ENCODE results near the gene ACY1. TPM values are rescaled to one million over a fixed set of nuclear protein-coding genes. Genes with fewer than 3 reads are reported as not detected.

Gene ACY1
- polyA plus RNA-seq, 1 donor (not counting 4 experiments of a cell fraction or from before 2014, with no cell fraction given) = 71.8 TPM

- FAIRE-seq = no peak
- H3K4me3 ChIP-seq (ENCODE audit: control insufficient read depth in 2 of 3, extremely low read depth in 1 of 3, insufficient read depth in 2 of 3, low read depth in 1 of 3, low read length in 3 of 3) = no peak overlapping the region
- H3K27me3 ChIP-seq (ENCODE audit: control insufficient read depth, extremely low read depth, insufficient read depth, low read length) = no peaks in the 10 kb centered on the region
- H4K20me1 ChIP-seq (ENCODE audit: control insufficient read depth, extremely low read depth, insufficient read depth, low read length) = no peaks in the 10 kb centered on the region
- DNase-seq (ENCODE audit: low read depth, low spot score) = no peak
- no peaks in the 10 kb centered on the region for H3K79me2 ChIP-seq (ENCODE audit: control insufficient read depth, insufficient read depth, low read length)
- TF ChIP-seq CTCF (optimal IDR thresholded peaks at IDR 0.05 in 1 of 3, IDR thresholded peaks at IDR 0.05 in 1 of 3, conservative IDR thresholded peaks at IDR 0.05 in 1 of 3; ENCODE audit: extremely low read depth in 1 of 3, insufficient read depth in 2 of 3, low read length in 3 of 3) = no peak
- H3K9me1 ChIP-seq (ENCODE audit: control insufficient read depth, extremely low read depth, insufficient read depth, low read length) = no peaks in the 10 kb centered on the region
- dilution Hi-C loops (cut with MboI; ENCODE audit: extremely low pct_ligation_motif_present, low sequenced_read_pairs) = no loop called here
- no peak overlapping the region for H2AFZ ChIP-seq (ENCODE audit: control insufficient read depth, low read length)
- no peak overlapping the region for H3K27ac ChIP-seq (ENCODE audit: control insufficient read depth, insufficient read depth, low read length)
- H3K9me3 ChIP-seq (ENCODE audit: control insufficient read depth, low read depth, low read length) = no peaks in the 10 kb centered on the region
- H3K4me2 ChIP-seq (ENCODE audit: control insufficient read depth, extremely low read depth, insufficient read depth, low read depth, low read length) = no peak overlapping the region
- H3K36me3 ChIP-seq (ENCODE audit: control insufficient read depth in 2 of 2, extremely low read depth in 1 of 2, insufficient read depth in 2 of 2, low read length in 2 of 2) = no peaks in the 10 kb centered on the region
- no peak overlapping the region for H3K9ac ChIP-seq (ENCODE audit: control insufficient read depth, extremely low read depth, insufficient read depth, low read length)
- no peaks in the 10 kb centered on the region for H3K4me1 ChIP-seq (ENCODE audit: control insufficient read depth, extremely low read depth, insufficient read depth, low read length)
Observed at GRCh38 chr3:52013802-52014598, 30.7 kb downstream of the ACY1 start.

- Histone ChIP-seq H3K9me3 (ENCODE audit: control insufficient read depth, low read depth, low read length) (no peaks in the 10 kb centered on the region), H3K4me3 (ENCODE audit: control insufficient read depth in 2 of 3, extremely low read depth in 1 of 3, insufficient read depth in 2 of 3, low read depth in 1 of 3, low read length in 3 of 3) (no peak overlapping the region), H3K27ac (ENCODE audit: control insufficient read depth, insufficient read depth, low read length) (no peak overlapping the region), H3K27me3 (ENCODE audit: control insufficient read depth, extremely low read depth, insufficient read depth, low read length) (no peaks in the 10 kb centered on the region), H3K9me1 (ENCODE audit: control insufficient read depth, extremely low read depth, insufficient read depth, low read length) (no peaks in the 10 kb centered on the region), H3K36me3 (ENCODE audit: control insufficient read depth in 2 of 2, extremely low read depth in 1 of 2, insufficient read depth in 2 of 2, low read length in 2 of 2) (no peaks in the 10 kb centered on the region), H3K4me1 (ENCODE audit: control insufficient read depth, extremely low read depth, insufficient read depth, low read length) (no peaks in the 10 kb centered on the region), H2AFZ (ENCODE audit: control insufficient read depth, low read length) (no peak overlapping the region), H3K4me2 (ENCODE audit: control insufficient read depth, extremely low read depth, insufficient read depth, low read depth, low read length) (no peak overlapping the region), H4K20me1 (ENCODE audit: control insufficient read depth, extremely low read depth, insufficient read depth, low read length) (no peaks in the 10 kb centered on the region), H3K9ac (ENCODE audit: control insufficient read depth, extremely low read depth, insufficient read depth, low read length) (no peak overlapping the region), H3K79me2 (ENCODE audit: control insufficient read depth, insufficient read depth, low read length) (no peaks in the 10 kb centered on the region)
- dilution Hi-C loops (cut with MboI; ENCODE audit: extremely low pct_ligation_motif_present, low sequenced_read_pairs) = no loop called here
- TF ChIP-seq CTCF (optimal IDR thresholded peaks at IDR 0.05 in 1 of 3, IDR thresholded peaks at IDR 0.05 in 1 of 3, conservative IDR thresholded peaks at IDR 0.05 in 1 of 3; ENCODE audit: extremely low read depth in 1 of 3, insufficient read depth in 2 of 3, low read length in 3 of 3) (no peak), EZH2 (IDR thresholded peaks at IDR 0.05; ENCODE audit: low read length) (no peak)
- DNase-seq (ENCODE audit: low read depth, low spot score) = no peak
- FAIRE-seq = no peak
Observed at GRCh38 chr3:52014613-52015012, 31.3 kb downstream of the ACY1 start.
